Stomach smooth muscle (tissue), 2 donors: Measurements from ENCODE around the gene TCEA2.
"Not testable (repeated sequence)": the region's sequence is repeated elsewhere in the genome, so short reads cannot be mapped to it uniquely, and the experiment has no call there.

Experiments
- H3K27ac ChIP-seq: one replicate; pipeline ENCODE4 v1.7.0; 2013; ENCODE audit warnings: mild to moderate bottlenecking, low read length, inconsistent platforms
- H3K27me3 ChIP-seq, 2 donors: one replicate each; pipeline ENCODE4 v1.7.0; 2013; ENCODE audit warnings: low read length in 2 of 2; ENCODE audit not compliant: insufficient read depth in 2 of 2, control insufficient read depth in 1 of 2
- H3K36me3 ChIP-seq, 2 donors: one replicate each; pipeline ENCODE4 v1.7.0; 2013; ENCODE audit warnings: low read length in 2 of 2; ENCODE audit not compliant: control insufficient read depth in 2 of 2, insufficient read depth in 2 of 2
- H3K4me1 ChIP-seq: one replicate; pipeline ENCODE4 v1.7.0; 2013; ENCODE audit warnings: low read length; ENCODE audit not compliant: control insufficient read depth, insufficient read depth
- H3K4me3 ChIP-seq, 2 donors: one replicate each; pipeline ENCODE4 v1.7.0; 2013; ENCODE audit warnings: low read length in 2 of 2
- H3K9ac ChIP-seq, 2 donors: one replicate each; pipeline ENCODE4 v1.7.0; 2013; ENCODE audit warnings: low read length in 2 of 2, mild to moderate bottlenecking in 1 of 2
- H3K9me3 ChIP-seq, 2 donors: one replicate each; pipeline ENCODE4 v1.7.0; 2013; ENCODE audit warnings: low read length in 2 of 2; ENCODE audit not compliant: control insufficient read depth in 2 of 2
- donor health status: healthy.
- donor health status: Pancreatic carcinoma.

Gene TCEA2

GRCh38 chr20:64080813-64081623, 18.0 kb downstream of the TCEA2 start:
- Histone ChIP-seq H3K9ac (no peak overlapping the region), H3K9me3 (no peaks in the 10 kb centered on the region), H3K36me3 (no peaks in the 10 kb centered on the region), H3K27me3 (peaks cover 18 to 29% of the 10 kb centered on the region in 2 donors), H3K27ac (no peak overlapping the region), H3K4me1 (peaks cover 37% of the 10 kb centered on the region), H3K4me3 (peak overlapping the region in 1 of 2 donors; percentile 74)

GRCh38 chr20:64081624-64081964, 18.6 kb downstream of the TCEA2 start:
- H3K27me3 ChIP-seq: peaks cover 18 to 30% of the 10 kb centered on the region in 2 donors

GRCh38 chr20:64082126-64082731, 19.2 kb downstream of the TCEA2 start:
- H3K27me3 ChIP-seq: peaks cover 18 to 30% of the 10 kb centered on the region in 2 donors

More at GRCh38 chr20:64081624-64081964, 18.6 kb downstream of the TCEA2 start:
- H3K4me1 ChIP-seq: peaks cover 37% of the 10 kb centered on the region
- no peak overlapping the region for H3K27ac ChIP-seq
- H3K36me3 ChIP-seq: no peaks in the 10 kb centered on the region
- H3K4me3 ChIP-seq: no peak overlapping the region
- H3K9me3 ChIP-seq: no peaks in the 10 kb centered on the region
- no peak overlapping the region for H3K9ac ChIP-seq

GRCh38 chr20:64082820-64083377, 19.9 kb downstream of the TCEA2 start:
- Histone ChIP-seq H3K9me3 (peaks cover 0 to 3% of the 10 kb centered on the region in 2 donors), H3K4me1 (peaks cover 34% of the 10 kb centered on the region), H3K27me3 (peaks cover 18 to 30% of the 10 kb centered on the region in 2 donors), H3K27ac (no peak overlapping the region), H3K36me3 (no peaks in the 10 kb centered on the region), H3K9ac (no peak overlapping the region), H3K4me3 (peak overlapping the region in 1 of 2 donors; percentile 69)

More at GRCh38 chr20:64082126-64082731, 19.2 kb downstream of the TCEA2 start:
- no peaks in the 10 kb centered on the region for H3K36me3 ChIP-seq
- H3K9ac ChIP-seq: no peak overlapping the region
- H3K4me3 ChIP-seq: no peak overlapping the region
- no peak overlapping the region for H3K27ac ChIP-seq
- peaks cover 34% of the 10 kb centered on the region for H3K4me1 ChIP-seq
- H3K9me3 ChIP-seq: no peaks in the 10 kb centered on the region

- Histone ChIP-seq H3K4me3 (peak overlapping the region; percentile 31 to 69), H3K9ac (no peak overlapping the region), H3K36me3 (no peaks in the 10 kb centered on the region), H3K4me1 (peaks cover 31% of the 10 kb centered on the region), H3K27ac (no peak overlapping the region), H3K27me3 (peaks cover 19 to 30% of the 10 kb centered on the region in 2 donors), H3K9me3 (peaks cover 0 to 3% of the 10 kb centered on the region in 2 donors)
Observed at GRCh38 chr20:64083378-64083803, 20.4 kb downstream of the TCEA2 start.

- H3K36me3 ChIP-seq: no peaks in the 10 kb centered on the region
- peaks cover 25% of the 10 kb centered on the region for H3K4me1 ChIP-seq
- peak within 1 kb of the TSS; percentile 31 to 69 for H3K4me3 ChIP-seq
- peaks cover 0 to 3% of the 10 kb centered on the region in 2 donors for H3K9me3 ChIP-seq
- H3K27ac ChIP-seq: no peak within 1 kb of the TSS
- no peak within 1 kb of the TSS for H3K9ac ChIP-seq
- H3K27me3 ChIP-seq: peaks cover 23 to 30% of the 10 kb centered on the region in 2 donors
Observed at GRCh38 chr20:64083804-64084684, 21.0 kb downstream of the TCEA2 start, which contains the start of gene LKAAEAR1. LKAAEAR1 (minus strand) TSS chr20:64084398; CDS start chr20:64084219, 179 bp downstream.

- Histone ChIP-seq H3K36me3 (no peaks in the 10 kb centered on the region), H3K27me3 (peaks cover 28 to 30% of the 10 kb centered on the region in 2 donors), H3K9me3 (peaks cover 0 to 3% of the 10 kb centered on the region in 2 donors), H3K9ac (no peak overlapping the region), H3K4me3 (no peak overlapping the region), H3K27ac (no peak overlapping the region), H3K4me1 (peaks cover 20% of the 10 kb centered on the region)
Observed at GRCh38 chr20:64084685-64085152, 21.7 kb downstream of the TCEA2 start.

GRCh38 chr20:64086801-64087200, 23.8 kb downstream of the TCEA2 start:
- no peak overlapping the region for H3K27ac ChIP-seq
- no peak overlapping the region for H3K4me3 ChIP-seq
- no peak overlapping the region for H3K9ac ChIP-seq
- H3K27me3 ChIP-seq: peaks cover 28 to 30% of the 10 kb centered on the region in 2 donors
- H3K4me1 ChIP-seq: peaks cover 20% of the 10 kb centered on the region
- peaks cover 0 to 3% of the 10 kb centered on the region in 2 donors for H3K9me3 ChIP-seq
- no peaks in the 10 kb centered on the region for H3K36me3 ChIP-seq

- not testable (repeated sequence) for H3K4me3 ChIP-seq, H3K27ac ChIP-seq, H3K9ac ChIP-seq, H3K36me3 ChIP-seq, H3K9me3 ChIP-seq
- peaks cover 18% of the 10 kb centered on the region for H3K4me1 ChIP-seq
- H3K27me3 ChIP-seq: peaks cover 29% of the 10 kb centered on the region in 2 donors
Observed at GRCh38 chr20:64087226-64087825, 24.3 kb downstream of the TCEA2 start.

GRCh38 chr20:64088586-64088985, 25.6 kb downstream of the TCEA2 start:
- not testable (repeated sequence) for H3K9me3 ChIP-seq, H3K27ac ChIP-seq, H3K9ac ChIP-seq, H3K36me3 ChIP-seq, H3K4me3 ChIP-seq
- H3K4me1 ChIP-seq: peaks cover 10% of the 10 kb centered on the region
- H3K27me3 ChIP-seq: peaks cover 29% of the 10 kb centered on the region in 2 donors
